H9 (cell line): ENCODE data around the gene BTRC. TPM values are rescaled to one million over a fixed set of nuclear protein-coding genes. Genes with fewer than 3 reads are reported as not detected.

ENCODE experiments used
- DNase-seq: peaks from one replicate; pipeline ENCODE4 v3.0.0-alpha.2; 2017
- H2AFZ ChIP-seq: one replicate; pipeline ENCODE4 v1.6.1; 2013; ENCODE audit warnings: mild to moderate bottlenecking, low read length, control low read depth, moderate library complexity
- H2AK5ac ChIP-seq: 2 replicates; pipeline ENCODE4 v1.6.1; 2013; ENCODE audit warnings: low read length, control low read depth, mixed read lengths; ENCODE audit not compliant: insufficient read length
- H2BK120ac ChIP-seq: one replicate; pipeline ENCODE4 v1.6.1; 2013; ENCODE audit warnings: low read depth, mild to moderate bottlenecking, low read length, control low read depth, inconsistent platforms; ENCODE audit not compliant: poor library complexity, severe bottlenecking
- H2BK12ac ChIP-seq: 2 replicates; pipeline ENCODE4 v1.6.1; 2013; ENCODE audit warnings: low read length, control low read depth, mixed read lengths, low read depth; ENCODE audit not compliant: insufficient read length
- H2BK15ac ChIP-seq: 2 replicates; pipeline ENCODE4 v1.6.1; 2013; ENCODE audit warnings: low read depth, low read length, control low read depth
- H2BK20ac ChIP-seq: one replicate; pipeline ENCODE4 v1.6.1; 2013; ENCODE audit warnings: low read depth, mild to moderate bottlenecking, low read length, control low read depth, inconsistent platforms; ENCODE audit not compliant: poor library complexity, severe bottlenecking
- H2BK5ac ChIP-seq: 2 replicates; pipeline ENCODE4 v1.6.1; 2013; ENCODE audit warnings: low read length, control low read depth, mixed read lengths; ENCODE audit not compliant: insufficient read length
- H3K14ac ChIP-seq: 2 replicates; pipeline ENCODE4 v1.6.1; 2013; ENCODE audit warnings: low read length, control low read depth; ENCODE audit not compliant: insufficient read depth
- H3K18ac ChIP-seq: 2 replicates; pipeline ENCODE4 v1.6.1; 2013; ENCODE audit warnings: low read depth, mild to moderate bottlenecking, mixed read lengths, low read length, control low read depth; ENCODE audit not compliant: insufficient read length
- H3K23ac ChIP-seq: 2 replicates; pipeline ENCODE4 v1.6.1; 2013; ENCODE audit warnings: low read length, control low read depth, mixed read lengths, low read depth; ENCODE audit not compliant: insufficient read length
- H3K23me2 ChIP-seq: 2 replicates; pipeline ENCODE4 v1.6.1; 2013; ENCODE audit warnings: low read depth, mild to moderate bottlenecking, mixed read lengths, low read length, control low read depth; ENCODE audit not compliant: insufficient read length, poor library complexity, severe bottlenecking
- H3K27ac ChIP-seq: 2 replicates; pipeline ENCODE4 v1.5.1; 2013; ENCODE audit warnings: low read length, control low read depth, mixed read lengths, low read depth; ENCODE audit not compliant: insufficient read length
- H3K27me3 ChIP-seq: 2 replicates; pipeline ENCODE4 v1.6.1; 2013; ENCODE audit warnings: low read length, control low read depth, inconsistent platforms; ENCODE audit not compliant: insufficient read depth
- H3K4ac ChIP-seq: 2 replicates; pipeline ENCODE4 v1.6.1; 2013; ENCODE audit warnings: low read depth, mild to moderate bottlenecking, control low read depth, inconsistent platforms, low read length, moderate library complexity
- H3K4me1 ChIP-seq: 2 replicates; pipeline ENCODE4 v1.6.1; 2013; ENCODE audit warnings: low read length, control low read depth, inconsistent platforms; ENCODE audit not compliant: insufficient read depth
- H3K4me2 ChIP-seq: 2 replicates; pipeline ENCODE4 v1.6.1; 2013; ENCODE audit warnings: low read length, control low read depth, mixed read lengths; ENCODE audit not compliant: insufficient read length, insufficient read depth
- H3K56ac ChIP-seq: 2 replicates; pipeline ENCODE4 v1.6.1; 2013; ENCODE audit warnings: low read depth, mild to moderate bottlenecking, mixed read lengths, low read length, control low read depth; ENCODE audit not compliant: insufficient read length
- H3K79me1 ChIP-seq: 2 replicates; pipeline ENCODE4 v1.6.1; 2013; ENCODE audit warnings: low read depth, mild to moderate bottlenecking, moderate library complexity, low read length, control low read depth, inconsistent platforms; ENCODE audit not compliant: insufficient read depth, poor library complexity, severe bottlenecking
- H3K79me2 ChIP-seq: 2 replicates; pipeline ENCODE4 v1.6.1; 2013; ENCODE audit warnings: low read length, control low read depth, inconsistent platforms; ENCODE audit not compliant: insufficient read depth
- H3K9ac ChIP-seq: 2 replicates; pipeline ENCODE4 v1.6.1; 2013; ENCODE audit warnings: low read length, control low read depth, mixed read lengths; ENCODE audit not compliant: insufficient read length; ENCODE audit errors: extremely low read depth
- H3K9me3 ChIP-seq: one replicate; pipeline ENCODE4 v1.6.1; 2013; ENCODE audit warnings: low read depth, low read length, inconsistent platforms; ENCODE audit not compliant: control insufficient read depth
- H3T11ph ChIP-seq: one replicate; pipeline ENCODE4 v1.6.1; 2013; ENCODE audit warnings: mild to moderate bottlenecking, low read length, control low read depth, inconsistent platforms
- H4K20me1 ChIP-seq: one replicate; pipeline ENCODE4 v1.6.1; 2013; ENCODE audit not compliant: control insufficient read depth, insufficient read length, insufficient read depth
- H4K5ac ChIP-seq: 2 replicates; pipeline ENCODE4 v1.6.1; 2013; ENCODE audit warnings: low read depth, mild to moderate bottlenecking, mixed read lengths, low read length, control low read depth; ENCODE audit not compliant: insufficient read length
- H4K8ac ChIP-seq: replicated peaks from 2 replicates; pipeline ENCODE4 v1.6.1; 2013; ENCODE audit warnings: low read length, control low read depth, mixed read lengths, low read depth; ENCODE audit not compliant: insufficient read length
- H4K91ac ChIP-seq: 2 replicates; pipeline ENCODE4 v1.6.1; 2013; ENCODE audit warnings: low read depth, mild to moderate bottlenecking, moderate library complexity, mixed read lengths, low read length, control low read depth; ENCODE audit not compliant: insufficient read length
- H3K27ac Mint-ChIP-seq, 3 experiments: 2 replicates in 2 of 3; 3 replicates in 1 of 3; pipeline ENCODE4 v1.8.0; 2020 to 2021; ENCODE audit warnings: mixed read lengths in 3 of 3, mild to moderate bottlenecking in 1 of 3, moderate library complexity in 1 of 3
- H3K27me3 Mint-ChIP-seq: 2 replicates; pipeline ENCODE4 v1.8.0; 2021; ENCODE audit warnings: low read depth, mild to moderate bottlenecking, moderate library complexity, mixed read lengths
- H3K36me3 Mint-ChIP-seq, 3 experiments: 2 replicates in 2 of 3; 3 replicates in 1 of 3; pipeline ENCODE4 v1.8.0; 2020 to 2021; ENCODE audit warnings: low read depth in 3 of 3, mixed read lengths in 3 of 3; ENCODE audit not compliant: insufficient read depth in 1 of 3
- H3K4me1 Mint-ChIP-seq, 2 experiments: 2 replicates each; pipeline ENCODE4 v1.8.0; 2020; ENCODE audit warnings: mixed read lengths in 2 of 2
- H3K4me3 Mint-ChIP-seq, 2 experiments: 2 replicates in 1 of 2; 3 replicates in 1 of 2; pipeline ENCODE4 v1.8.0; 2020 to 2021; ENCODE audit warnings: mild to moderate bottlenecking in 2 of 2, mixed read lengths in 2 of 2, moderate library complexity in 1 of 2
- H3K9me3 Mint-ChIP-seq, 2 experiments: 2 replicates in 1 of 2; 3 replicates in 1 of 2; pipeline ENCODE4 v1.8.0; 2020; ENCODE audit warnings: mild to moderate bottlenecking in 2 of 2, mixed read lengths in 2 of 2, moderate library complexity in 1 of 2
- CTCF ChIP-seq: fragments of 200-600 bp; sonication (generic); conservative IDR thresholded peaks from 3 replicates; pipeline ENCODE4 v1.8.0; 2021; ENCODE audit warnings: antibody characterized with exemption, mild to moderate bottlenecking
- WGBS: extraction: QIAGEN DNeasy Blood & Tissue Kit; methylation state at CpG from one replicate; pipeline ENCODE4 v1.1.7; 2013; ENCODE audit warnings: missing lambda C conversion rate, low lambda C conversion rate, mixed read lengths; ENCODE audit not compliant: insufficient read length; ENCODE audit errors: extremely low coverage; 5-methylcytosine and 5-hydroxymethylcytosine counted together
- total RNA-seq: library from RNA; stranded (reverse); gene quantifications from 2 replicates; pipeline ENCODE4 v1.2.1, GENCODE V29; 2021

BTRC gene
- total RNA-seq, 1 experiment from 2014 or later = 24.2 TPM

GRCh38 chr10:101429423-101429822, 75.5 kb downstream of the BTRC start:
- Histone ChIP-seq H2BK15ac (no peak overlapping the region), H3K23me2 (no peaks in the 10 kb centered on the region), H3K18ac (no peak overlapping the region), H4K8ac (no peak overlapping the region), H3K79me1 (no peaks in the 10 kb centered on the region), H3K4ac (no peak overlapping the region), H3K56ac (no peak overlapping the region), H2AFZ (no peak overlapping the region), H4K20me1 (no peaks in the 10 kb centered on the region), H3K79me2 (no peaks in the 10 kb centered on the region), H4K5ac (no peak overlapping the region), H2BK120ac (no peak overlapping the region), H3T11ph (no peak overlapping the region), H2BK12ac (no peak overlapping the region), H3K9me3 (no peaks in the 10 kb centered on the region), H3K14ac (no peak overlapping the region), H3K4me2 (no peak overlapping the region), H3K4me1 (no peaks in the 10 kb centered on the region), H4K91ac (no peak overlapping the region), H2BK5ac (no peak overlapping the region), H3K27ac (no peak overlapping the region), H2BK20ac (no peak overlapping the region), H3K9ac (no peak overlapping the region), H3K23ac (no peak overlapping the region), H3K27me3 (no peaks in the 10 kb centered on the region), H2AK5ac (no peak overlapping the region)
- Mint-ChIP-seq H3K9me3 (no peaks in the 10 kb centered on the region), H3K4me3 (no peak overlapping the region), H3K4me1 (peaks cover 0 to 2% of the 10 kb centered on the region in 2 experiments; a peak in 1 of 4 replicates), H3K27me3 (no peaks in the 10 kb centered on the region), H3K27ac (no peak overlapping the region), H3K36me3 (no peaks in the 10 kb centered on the region; a peak in 1 of 7 replicates)
- no peak for DNase-seq
- TF ChIP-seq CTCF = no peak
- WGBS = no CpG with 5 or more reads among the region's 3 CpGs
